Heart right ventricle (tissue), 16 donors: ENCODE measurements around the gene C2CD3. TPM values are rescaled to one million over a fixed set of nuclear protein-coding genes. Genes with fewer than 3 reads are reported as not detected.

Source experiments
- ATAC-seq, 8 donors: fragments of 200-7000 bp; cut with Tn5 transposase; one replicate each; pipeline ENCODE4 v1.9.1; 2020; ENCODE audit warnings: mild to moderate bottlenecking in 8 of 8, moderate library complexity in 8 of 8, moderate number of reproducible peaks in 1 of 8
- DNase-seq, 2 donors: peaks; one replicate each; pipeline ENCODE4 v3.0.0-alpha.2; 2020
- H3K27ac ChIP-seq, 10 donors: fragments of 200-600 bp; sonication (generic) in 2 of 10; one replicate each; pipeline versions ENCODE4 v1.5.0 to v1.8.0; 2020 to 2022; ENCODE audit warnings: mild to moderate bottlenecking in 3 of 10
- H3K27me3 ChIP-seq, 7 donors: fragments of 200-600 bp; one replicate each; pipeline ENCODE4 v1.8.0; 2021 to 2022; ENCODE audit warnings: mild to moderate bottlenecking in 2 of 7
- H3K36me3 ChIP-seq, 9 donors: fragments of 200-600 bp; sonication (generic) in 1 of 9; one replicate each; pipeline versions ENCODE4 v1.5.0 to v1.8.0; 2020 to 2022; ENCODE audit warnings: mild to moderate bottlenecking in 2 of 9
- H3K4me1 ChIP-seq, 9 donors: fragments of 200-600 bp; sonication (generic) in 1 of 9; one replicate each; pipeline versions ENCODE4 v1.5.0 to v1.8.0; 2020 to 2022; ENCODE audit warnings: mild to moderate bottlenecking in 4 of 9
- H3K4me3 ChIP-seq, 10 donors: fragments of 200-600 bp; sonication (generic) in 2 of 10; one replicate each; pipeline versions ENCODE4 v1.5.0 to v1.8.0; 2020 to 2022; ENCODE audit warnings: mild to moderate bottlenecking in 7 of 10, moderate library complexity in 2 of 10
- H3K9me3 ChIP-seq, 11 donors: fragments of 200-600 bp in 10 of 11; sonication (generic) in 2 of 11; one replicate each; pipeline versions ENCODE4 v1.5.0 to v1.8.0; 2013 to 2022; ENCODE audit warnings: mild to moderate bottlenecking in 2 of 11, control low read depth in 1 of 11, moderate library complexity in 1 of 11
- WGBS, 2 donors: extraction: QIAGEN DNeasy Blood & Tissue Kit; methylation state at CpG; one replicate each; pipeline ENCODE4 v1.1.7; 2013; ENCODE audit warnings: inconsistent platforms in 1 of 2; 5-methylcytosine and 5-hydroxymethylcytosine counted together
- intact Hi-C, 10 donors: fragments of 100-400 bp; cut with DNase I; formaldehyde crosslinking; loops; one replicate each; pipeline versions ENCODE4 v1.11.1 to v1.14.2; 2022
- polyA plus RNA-seq, 2 donors: library from polyadenylated mRNA; stranded (reverse); fragments of 200-250 nt; gene quantifications; one replicate each; pipeline ENCODE4 v1.2.3, GENCODE V29; 2013
- total RNA-seq, 10 donors: library from RNA; stranded (reverse); fragmentation: NEBNext Ultra II Directional in 3 of 10; extraction: Animal tissue kit (Norgen Biotek cat#: 25700) in 3 of 10; gene quantifications; one replicate each; pipeline versions ENCODE4 v1.2.1 to v1.2.4, GENCODE V29; 2021 to 2023
- TF ChIP-seq, protein P1 (sequence below), 9 donors: fragments of 200-600 bp; sonication (generic) in 2 of 9; IDR thresholded peaks; one replicate each; pipeline versions ENCODE4 v1.5.0 to v1.8.0; 2021 to 2022; ENCODE audit warnings: antibody characterized with exemption in 9 of 9, mild to moderate bottlenecking in 5 of 9, moderate library complexity in 1 of 9
- donor health status: Arrhythmogenic right ventricular cardiomyopathy.
- donor health status: ischemic (EF 13 %, LVEDD 7.1; RV severe dilation, severe dysfunction).
- donor health status: healthy with polysubstance abuse.
- donor health status: DM: no; HTN: yes; CAD: no.
- donor health status: DM: no; HTN: no; CAD: no.
- donor health status: ischemic (EF 25% LVEDD 6.9; RV normal size, moderate dysfunction).
- donor health status: ischemic (EF 25% LVEDD 5.7; RV mildly dilated, moderate dysfunction).
- donor health status: healthy.
- donor health status: DM: yes; HTN: yes; CAD: no.
- donor health status: Ischemic cardiomyopathy.
- donor health status: ischemic (EF 35%, LVEDD 5.7; RV mildly dilated, moderate dysfunction).
- donor health status: nonischemic (EF 11% LVEDD 7.7; RV severe dilation, severe dysfunction).
- donor health status: DM: yes; HTN: yes; CAD: no.
- donor health status: PGD.
- donor health status: ischemic (EF 29% LVEDD 5.4; RV normal size, mild dysfunction).
- donor health status: nonischemic (EF 23%, LVEDD 6.1; RV moderate dilation, normal function).

Gene C2CD3
- total and polyA plus RNA-seq, 12 donors = 7.8 to 14.8 (median 11.9) TPM

DNA sequence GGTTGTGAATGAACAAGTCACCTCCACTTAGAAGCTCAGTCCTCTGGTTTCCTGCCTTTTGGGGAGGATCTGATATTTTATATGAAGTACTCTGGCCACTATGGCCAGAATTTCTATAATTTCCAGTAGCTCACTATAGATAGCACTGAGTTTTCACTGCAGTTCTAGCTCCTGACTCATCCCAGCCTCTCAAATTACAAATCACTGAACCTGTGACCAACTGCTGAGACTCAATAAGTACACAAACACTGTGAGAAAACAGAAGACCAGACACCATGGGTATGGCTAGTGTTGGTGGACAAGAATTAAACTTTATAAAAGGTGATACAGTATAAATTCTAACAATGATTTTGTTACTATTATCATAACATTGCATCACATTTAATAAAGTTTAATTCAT lies 114.9 kb downstream of the C2CD3 start:
- ATAC-seq (no peak), DNase-seq (no peak)
- Histone ChIP-seq H3K9me3 (no peaks in the 10 kb centered on the region), H3K4me3 (no peak overlapping the region), H3K4me1 (no peaks in the 10 kb centered on the region), H3K27ac (no peak overlapping the region), H3K27me3 (no peaks in the 10 kb centered on the region), H3K36me3 (peaks cover 0 to 59% (median 5%) of the 10 kb centered on the region in 9 donors)
- TF ChIP-seq, protein P1, sequence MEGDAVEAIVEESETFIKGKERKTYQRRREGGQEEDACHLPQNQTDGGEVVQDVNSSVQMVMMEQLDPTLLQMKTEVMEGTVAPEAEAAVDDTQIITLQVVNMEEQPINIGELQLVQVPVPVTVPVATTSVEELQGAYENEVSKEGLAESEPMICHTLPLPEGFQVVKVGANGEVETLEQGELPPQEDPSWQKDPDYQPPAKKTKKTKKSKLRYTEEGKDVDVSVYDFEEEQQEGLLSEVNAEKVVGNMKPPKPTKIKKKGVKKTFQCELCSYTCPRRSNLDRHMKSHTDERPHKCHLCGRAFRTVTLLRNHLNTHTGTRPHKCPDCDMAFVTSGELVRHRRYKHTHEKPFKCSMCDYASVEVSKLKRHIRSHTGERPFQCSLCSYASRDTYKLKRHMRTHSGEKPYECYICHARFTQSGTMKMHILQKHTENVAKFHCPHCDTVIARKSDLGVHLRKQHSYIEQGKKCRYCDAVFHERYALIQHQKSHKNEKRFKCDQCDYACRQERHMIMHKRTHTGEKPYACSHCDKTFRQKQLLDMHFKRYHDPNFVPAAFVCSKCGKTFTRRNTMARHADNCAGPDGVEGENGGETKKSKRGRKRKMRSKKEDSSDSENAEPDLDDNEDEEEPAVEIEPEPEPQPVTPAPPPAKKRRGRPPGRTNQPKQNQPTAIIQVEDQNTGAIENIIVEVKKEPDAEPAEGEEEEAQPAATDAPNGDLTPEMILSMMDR (IDR thresholded peaks at IDR 0.05) = no peak
- intact Hi-C loops = loop anchor here in 1 of 10 donors (10.0 kb wide), 1 partner anchor 91 kb away; no protein-coding TSS in a partner anchor

- no peaks in the 10 kb centered on the region for H3K4me1 ChIP-seq
- TF ChIP-seq, protein P1 (IDR thresholded peaks at IDR 0.05) = no peak
- no peak overlapping the region for H3K4me3 ChIP-seq
- H3K9me3 ChIP-seq = no peaks in the 10 kb centered on the region
- intact Hi-C loops = loop anchor here in 1 of 10 donors (10.0 kb wide), 1 partner anchor 86 kb away; no protein-coding TSS in a partner anchor
- no peaks in the 10 kb centered on the region for H3K27me3 ChIP-seq
- H3K36me3 ChIP-seq = peaks cover 0 to 83% (median 24%) of the 10 kb centered on the region in 9 donors
- no peak overlapping the region for H3K27ac ChIP-seq
- DNase-seq (no peak), ATAC-seq (no peak)
- 92 to 95% methylated on average over 3 of the region's 3 CpGs for WGBS, 2 donors
Observed at GRCh38 chr11:74050465-74050864, 120.3 kb downstream of the C2CD3 start.

DNA sequence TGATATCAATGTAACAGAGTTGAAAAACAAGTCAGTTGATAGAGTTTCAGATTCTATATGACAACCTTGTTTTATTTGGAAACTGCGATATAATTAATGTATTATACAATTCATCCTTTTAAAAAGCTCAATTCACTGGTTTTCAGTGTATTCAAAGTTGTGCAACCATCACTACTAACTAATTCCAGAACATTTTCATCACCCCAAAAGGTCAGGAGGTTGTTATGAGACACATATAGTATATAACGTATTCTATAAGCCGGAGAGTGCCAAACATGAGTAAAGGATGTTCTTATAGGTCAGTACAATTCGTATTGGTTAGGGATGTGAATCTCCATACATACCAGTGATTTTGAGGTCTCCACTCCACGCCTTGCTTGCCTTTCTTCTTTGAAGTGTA lies 121.8 kb downstream of the C2CD3 start:
- H3K4me3 ChIP-seq = no peak overlapping the region
- H3K36me3 ChIP-seq = peaks cover 0 to 82% (median 27%) of the 10 kb centered on the region in 9 donors
- TF ChIP-seq, protein P1 (IDR thresholded peaks at IDR 0.05) = no peak
- ATAC-seq (no peak), DNase-seq (no peak)
- intact Hi-C loops = no loop called here
- H3K27me3 ChIP-seq = no peaks in the 10 kb centered on the region
- WGBS, 2 donors = 95 to 96% methylated on average over 5 of the region's 5 CpGs
- H3K27ac ChIP-seq = no peak overlapping the region
- H3K9me3 ChIP-seq = no peaks in the 10 kb centered on the region
- H3K4me1 ChIP-seq = no peaks in the 10 kb centered on the region

- intact Hi-C loops = no loop called here
- WGBS, 2 donors = 85 to 89% methylated on average over 2 of the region's 2 CpGs
- H3K4me3 ChIP-seq = no peak overlapping the region
- no peak for DNase-seq
- H3K27ac ChIP-seq = no peak overlapping the region
- ATAC-seq = no peak
- no peaks in the 10 kb centered on the region for H3K9me3 ChIP-seq
- H3K27me3 ChIP-seq = no peaks in the 10 kb centered on the region
- H3K4me1 ChIP-seq = no peaks in the 10 kb centered on the region
- TF ChIP-seq, protein P1 (IDR thresholded peaks at IDR 0.05) = no peak
- H3K36me3 ChIP-seq = peaks cover 0 to 92% (median 34%) of the 10 kb centered on the region in 9 donors
Observed at GRCh38 chr11:74044538-74044937, 126.3 kb downstream of the C2CD3 start.
